ENCODE data around the gene NRTN.
"Not testable (repeated sequence)": the region's sequence is repeated elsewhere in the genome, so short reads cannot be mapped to it uniquely, and the experiment has no call there.

The NRTN gene

DNA sequence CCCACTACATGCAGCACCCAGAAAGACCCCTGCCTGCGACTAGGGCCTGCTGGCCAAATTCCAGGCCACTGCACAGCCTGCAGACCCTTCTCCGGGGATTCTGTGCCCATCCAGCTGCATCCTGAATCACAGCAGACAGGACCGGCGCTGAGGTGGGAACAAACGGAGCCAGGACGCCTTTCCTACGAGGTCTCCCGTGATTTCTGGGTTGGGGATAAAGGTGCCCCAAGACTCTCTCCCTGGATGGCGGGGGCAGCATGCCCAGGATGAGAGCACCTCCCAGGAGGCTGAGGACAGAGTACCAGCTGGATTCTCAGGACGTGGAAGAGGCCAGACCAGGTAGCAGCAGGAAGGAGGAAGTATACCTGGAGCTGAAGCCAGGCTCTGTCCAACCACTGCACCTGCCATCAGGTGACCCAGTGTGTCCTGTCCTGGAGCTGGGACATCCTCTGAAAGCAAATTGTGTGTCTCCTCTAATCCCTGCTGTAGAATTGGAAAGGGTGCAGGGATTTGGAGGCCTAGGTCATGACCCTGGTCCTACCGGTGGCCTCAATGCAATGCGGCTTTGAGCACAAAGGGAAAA is 68.8 kb downstream of the NRTN start:
- DNase-seq: no peak

- DNase-seq: not testable (repeated sequence)
Measured at GRCh38 chr19:5874496-5874895, 69.6 kb downstream of the NRTN start.

GRCh38 chr19:5877427-5877826 is 72.6 kb downstream of the NRTN start:
- DNase-seq: no peak

GRCh38 chr19:5877882-5878281 is 73.0 kb downstream of the NRTN start:
- no peak for DNase-seq

Data from SW 1271 (cell line).